HG03135 (cell line): ENCODE data around the gene JAKMIP1.

ENCODE experiments used
- ATAC-seq: cut with Tn5 transposase; IDR thresholded peaks from one replicate; pipeline ENCODE4 v1.9.1; 2021; ENCODE audit warnings: mild to moderate bottlenecking, moderate library complexity; ENCODE audit not compliant: unreplicated experiment

Gene JAKMIP1

GRCh38 chr4:6183740-6184139 is 16.6 kb downstream of the JAKMIP1 start:
- ATAC-seq, result no peak

DNA sequence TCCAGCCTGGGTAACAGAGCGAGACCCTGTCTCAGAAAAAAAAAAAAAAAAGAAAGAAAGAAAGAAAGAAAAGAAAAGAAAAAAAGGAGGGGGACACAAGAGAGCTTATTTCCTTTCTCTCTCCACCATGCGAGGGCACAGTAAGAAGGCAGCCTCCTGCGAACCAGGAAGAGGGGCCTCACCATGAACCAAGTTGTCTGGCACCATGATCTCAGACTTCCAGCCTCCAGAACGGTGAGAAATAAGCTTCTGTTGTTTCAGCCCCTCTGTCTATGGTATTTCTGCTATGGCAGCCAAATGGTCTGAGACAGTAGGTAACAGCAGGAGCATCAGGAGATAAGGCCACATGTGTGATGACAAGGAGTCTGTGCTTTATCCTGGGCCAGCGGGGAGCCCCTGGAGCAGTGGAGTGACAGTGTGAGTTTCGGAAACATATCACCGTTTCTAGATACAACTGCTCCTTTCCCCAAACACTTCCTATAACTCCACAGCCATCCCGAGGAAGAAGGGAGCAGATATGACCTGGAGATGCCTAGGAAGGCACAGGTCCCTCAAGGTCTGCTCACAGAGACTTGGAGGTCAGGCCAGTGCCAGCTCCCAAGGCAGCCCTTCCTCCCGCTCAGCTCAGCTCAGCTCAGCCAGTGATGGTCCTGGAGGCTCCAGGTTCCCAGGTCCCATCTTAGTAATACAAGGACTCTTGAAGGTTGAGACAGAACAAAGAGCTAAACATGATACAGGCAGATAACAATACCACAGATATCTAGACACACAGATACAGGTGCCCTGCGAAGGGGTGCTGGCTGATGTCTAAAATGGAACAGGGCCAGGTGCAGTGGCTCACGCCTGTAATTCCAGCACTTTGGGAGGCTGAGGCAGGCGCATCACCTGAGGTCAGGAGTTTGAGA is 17.7 kb downstream of the JAKMIP1 start:
- no peak for ATAC-seq

DNA sequence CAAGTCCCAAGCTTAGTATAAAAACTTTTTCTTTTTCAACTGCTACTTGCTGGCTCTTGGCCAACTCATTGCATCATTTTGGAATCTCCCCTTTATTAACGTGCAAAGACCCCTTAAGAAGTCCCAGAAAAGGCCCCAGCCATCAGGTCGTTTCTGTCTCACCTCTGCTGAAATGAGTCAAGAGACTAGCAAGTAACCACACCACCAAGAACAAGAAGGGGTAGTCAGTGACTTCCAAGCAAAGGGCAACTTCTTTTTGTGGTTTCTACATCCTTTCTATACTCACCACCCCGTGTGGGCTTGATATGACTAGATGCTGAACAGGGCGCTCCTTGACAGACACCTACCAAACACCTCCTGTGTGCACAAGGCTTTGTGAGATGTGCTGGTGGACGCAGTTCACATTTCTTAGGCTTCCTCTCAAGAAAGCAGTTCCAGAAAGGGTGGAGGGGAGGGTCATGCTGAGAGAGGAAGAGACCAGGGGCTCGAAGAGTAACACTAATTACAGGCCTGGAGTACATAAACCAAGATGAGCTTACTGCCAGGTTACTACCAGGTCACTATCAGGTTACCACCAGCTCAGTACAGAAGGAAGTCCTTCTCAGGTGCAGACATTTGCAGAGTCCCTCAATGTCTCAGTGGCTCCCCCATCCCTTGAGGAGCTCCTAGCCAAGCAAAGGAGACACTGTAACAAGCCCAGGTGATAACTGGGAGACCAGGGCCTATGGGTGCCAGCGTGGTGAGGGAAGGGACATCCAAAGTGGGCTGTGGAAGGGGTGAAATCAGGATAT is 19.3 kb downstream of the JAKMIP1 start:
- peak; percentile 88 for ATAC-seq

DNA sequence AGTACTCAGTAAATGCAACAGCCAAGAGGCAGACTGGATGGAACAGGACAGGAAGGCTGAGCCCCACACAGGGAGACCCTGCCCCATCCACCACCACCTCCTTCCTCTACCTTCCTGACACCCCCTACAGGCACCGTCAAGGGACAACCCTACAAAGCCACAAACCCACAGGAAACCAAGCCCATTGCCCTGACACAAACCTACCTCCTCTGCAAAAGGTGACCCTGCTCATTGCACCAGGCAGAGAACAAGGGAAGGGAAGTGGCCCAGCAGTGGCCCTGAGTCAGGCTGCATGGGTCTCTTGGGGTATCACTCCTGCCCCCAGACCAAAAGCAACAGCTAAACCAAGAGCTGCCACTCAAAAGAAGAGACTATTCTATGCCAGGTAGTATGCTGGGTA is 21.0 kb downstream of the JAKMIP1 start:
- no peak for ATAC-seq

DNA sequence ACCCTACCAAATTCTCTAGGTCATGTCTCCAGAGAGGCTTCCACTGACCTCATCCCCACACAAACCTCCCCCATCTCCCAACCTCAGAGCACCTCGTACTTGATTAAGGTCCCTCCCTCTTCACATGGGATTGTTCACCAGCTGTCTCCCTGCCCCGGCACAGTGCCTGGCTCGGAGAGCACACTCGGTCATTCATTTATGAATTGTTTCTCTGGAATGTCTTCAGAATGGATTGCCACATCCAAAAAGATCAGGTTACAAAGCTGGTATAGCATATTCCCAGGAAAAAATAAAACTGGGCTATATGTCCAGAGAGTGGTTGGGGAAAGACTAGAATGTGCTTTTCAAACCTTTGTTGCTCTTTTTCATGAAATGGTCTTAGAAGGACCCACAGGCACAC is 21.6 kb downstream of the JAKMIP1 start:
- no peak for ATAC-seq

GRCh38 chr4:6177587-6178197 is 22.7 kb downstream of the JAKMIP1 start:
- ATAC-seq, result no peak

GRCh38 chr4:6175426-6175825 is 24.9 kb downstream of the JAKMIP1 start:
- no peak for ATAC-seq

DNA sequence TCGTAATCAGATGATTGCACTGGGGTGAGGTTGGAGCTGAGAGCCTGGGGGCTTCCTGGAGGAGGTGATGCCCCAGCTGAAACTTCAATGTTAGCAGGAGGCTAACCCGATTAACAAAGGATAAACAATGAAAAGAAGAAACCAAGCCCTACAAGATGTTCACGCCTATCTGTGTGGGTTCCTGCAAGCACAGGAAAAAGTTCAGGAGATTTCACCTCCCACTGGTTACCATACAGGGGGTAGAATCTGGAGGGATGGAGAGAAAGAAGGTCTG is 27.5 kb downstream of the JAKMIP1 start:
- ATAC-seq, result no peak

DNA sequence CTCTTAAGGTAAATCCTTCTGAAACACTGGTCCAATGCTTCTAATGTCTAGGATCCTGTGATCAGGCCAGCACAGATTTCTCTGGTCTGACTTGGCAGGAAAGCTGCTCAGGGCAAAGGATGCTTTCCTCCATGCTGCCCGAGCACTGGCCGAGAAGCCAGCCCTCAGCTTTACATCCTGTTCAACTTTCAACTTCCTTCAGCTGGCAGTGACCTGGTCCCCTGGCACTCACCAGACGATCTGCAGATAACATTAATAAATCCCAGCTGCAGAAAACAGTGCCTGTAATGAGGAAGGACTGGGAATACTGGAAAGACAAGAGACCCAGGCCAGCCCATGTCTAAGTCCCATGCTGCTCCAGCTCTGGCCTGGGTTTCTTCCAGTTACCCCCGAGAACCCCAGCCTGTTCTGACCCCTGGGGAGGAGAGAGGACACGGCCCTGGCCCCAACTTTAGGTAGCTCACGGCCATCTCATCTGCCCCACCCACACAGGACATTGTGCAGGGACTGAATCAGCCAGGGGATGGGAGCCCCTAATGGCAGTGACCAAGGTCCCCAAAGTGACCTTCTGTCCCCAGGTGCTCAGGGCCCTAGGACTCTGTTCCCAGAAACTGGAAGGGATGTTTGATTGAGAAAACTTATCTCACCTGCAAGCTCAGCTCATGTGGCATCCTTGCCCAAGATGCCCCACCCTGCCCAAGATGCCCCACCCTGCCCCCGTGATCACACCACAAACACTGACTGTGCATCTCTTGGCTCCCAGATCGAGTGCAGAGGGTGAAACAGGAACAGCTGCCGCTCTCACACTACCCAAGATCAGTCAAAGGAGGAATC is 28.0 kb downstream of the JAKMIP1 start:
- ATAC-seq, result no peak

GRCh38 chr4:6169239-6169638 is 31.1 kb downstream of the JAKMIP1 start:
- ATAC-seq, result no peak

- ATAC-seq, result no peak
Observed at GRCh38 chr4:6165766-6166165, 34.6 kb downstream of the JAKMIP1 start.

- ATAC-seq, result no peak
Observed at GRCh38 chr4:6162885-6163284, 37.5 kb downstream of the JAKMIP1 start.

DNA sequence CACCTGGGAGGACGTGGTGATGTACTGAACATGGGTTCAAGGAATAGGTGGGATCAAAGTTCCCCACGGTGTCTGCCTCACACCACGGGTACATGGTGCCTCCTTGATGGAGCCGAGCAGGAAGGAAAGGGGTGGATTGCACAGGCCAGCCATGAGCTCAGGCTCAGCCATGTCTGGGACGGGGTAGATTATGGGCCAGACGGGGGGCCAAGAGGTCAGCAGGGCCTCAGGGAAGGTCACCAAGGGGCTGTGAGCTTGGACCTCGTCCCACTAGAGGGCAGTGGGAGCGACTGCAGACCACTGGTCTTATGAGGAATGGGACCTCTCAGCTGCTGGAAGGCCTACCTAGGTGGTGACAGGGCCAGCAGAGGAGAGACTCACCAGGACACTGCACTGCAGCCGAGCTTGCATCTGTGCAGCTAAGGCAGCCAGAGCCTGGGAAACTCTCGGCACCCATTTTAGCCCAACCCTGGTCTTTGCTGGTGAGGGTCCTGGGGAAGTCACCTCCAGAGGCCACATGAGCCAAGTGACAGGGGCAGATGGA is 38.4 kb downstream of the JAKMIP1 start:
- no peak for ATAC-seq

GRCh38 chr4:6160536-6160935 is 39.8 kb downstream of the JAKMIP1 start:
- no peak for ATAC-seq

GRCh38 chr4:6157926-6158325 is 42.4 kb downstream of the JAKMIP1 start:
- ATAC-seq, result no peak

DNA sequence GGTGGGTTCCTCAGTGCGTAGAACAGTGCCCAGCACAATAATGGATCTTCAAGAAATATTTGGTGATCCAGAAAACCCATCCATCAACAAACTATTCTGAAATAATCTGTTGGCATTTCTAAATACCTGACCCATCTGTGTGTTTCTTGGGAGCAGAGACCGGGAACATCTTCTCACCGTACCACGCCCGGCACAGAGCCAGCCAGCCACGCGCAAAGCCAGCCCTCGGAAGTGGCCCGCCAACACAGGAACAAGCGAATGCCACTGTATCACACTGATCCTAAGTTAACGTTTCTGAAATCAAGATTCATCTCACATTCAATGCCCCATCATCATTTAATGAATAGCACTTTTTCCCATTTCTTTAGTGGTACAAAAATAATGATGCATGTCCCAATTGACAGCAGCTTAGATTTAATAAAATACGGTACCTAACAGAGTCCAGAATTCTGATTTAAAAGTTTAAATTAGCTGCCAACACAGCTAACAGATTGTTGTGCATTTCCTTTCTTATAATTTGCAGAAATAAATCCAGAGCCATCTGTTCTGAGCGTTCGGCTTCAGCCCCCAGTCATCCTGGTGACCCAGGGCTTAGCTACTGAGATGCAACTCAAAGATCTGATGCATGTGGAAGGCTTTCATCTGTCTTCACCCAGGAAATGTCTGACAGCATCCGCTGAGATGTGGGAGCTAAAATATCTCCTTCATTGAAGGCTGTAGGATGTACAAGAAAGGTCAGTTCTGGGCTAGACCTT is 44.2 kb downstream of the JAKMIP1 start:
- no peak for ATAC-seq

- ATAC-seq, result no peak
Observed at GRCh38 chr4:6154875-6155274, 45.5 kb downstream of the JAKMIP1 start.

GRCh38 chr4:6153874-6154273 is 46.5 kb downstream of the JAKMIP1 start:
- no peak for ATAC-seq

- no peak for ATAC-seq
Observed at GRCh38 chr4:6152869-6153705, 47.3 kb downstream of the JAKMIP1 start.
